Measurements from ENCODE around the gene ZNF606.

- TF ChIP-seq CTCF (conservative IDR thresholded peaks at IDR 0.05; ENCODE audit: low read depth, low read length): no peak
- TF ChIP-seq EZH2 (IDR thresholded peaks at IDR 0.05; ENCODE audit: borderline replicate concordance, low read depth, low read length, poor library complexity, severe bottlenecking): no peak
These were observed 42.9 kb upstream of the ZNF606 start for GRCh38 chr19:58045411-58046050.
